Nephron (organoid): ENCODE measurements around the gene HBD.
A peak's percentile ranks its signal among the peaks of the same experiment; 100 is the strongest.

Experiments used
- H3K27ac Mint-ChIP-seq, 3 experiments: 2 replicates each; pipeline ENCODE4 v1.8.0; 2020; ENCODE audit warnings: mixed read lengths in 3 of 3, mild to moderate bottlenecking in 2 of 3, moderate library complexity in 1 of 3
- H3K27me3 Mint-ChIP-seq: 2 replicates; pipeline ENCODE4 v1.8.0; 2021; ENCODE audit warnings: low read depth, mild to moderate bottlenecking, moderate library complexity, mixed read lengths
- H3K36me3 Mint-ChIP-seq: 2 replicates; pipeline ENCODE4 v1.8.0; 2020; ENCODE audit warnings: low read depth, mixed read lengths
- H3K4me1 Mint-ChIP-seq: 2 replicates; pipeline ENCODE4 v1.8.0; 2020; ENCODE audit warnings: mixed read lengths
- H3K4me3 Mint-ChIP-seq, 3 experiments: 2 replicates each; pipeline ENCODE4 v1.8.0; 2020; ENCODE audit warnings: mild to moderate bottlenecking in 3 of 3, mixed read lengths in 3 of 3, moderate library complexity in 2 of 3
- H3K9me3 Mint-ChIP-seq: 2 replicates; pipeline ENCODE4 v1.8.0; 2020; ENCODE audit warnings: mixed read lengths
- CTCF ChIP-seq, 3 experiments: fragments of 200-600 bp; sonication (generic); IDR thresholded peaks; one replicate each; pipeline ENCODE4 v1.5.0; 2021; ENCODE audit warnings: antibody characterized with exemption in 3 of 3; ENCODE audit not compliant: unreplicated experiment in 3 of 3

The HBD gene

DNA sequence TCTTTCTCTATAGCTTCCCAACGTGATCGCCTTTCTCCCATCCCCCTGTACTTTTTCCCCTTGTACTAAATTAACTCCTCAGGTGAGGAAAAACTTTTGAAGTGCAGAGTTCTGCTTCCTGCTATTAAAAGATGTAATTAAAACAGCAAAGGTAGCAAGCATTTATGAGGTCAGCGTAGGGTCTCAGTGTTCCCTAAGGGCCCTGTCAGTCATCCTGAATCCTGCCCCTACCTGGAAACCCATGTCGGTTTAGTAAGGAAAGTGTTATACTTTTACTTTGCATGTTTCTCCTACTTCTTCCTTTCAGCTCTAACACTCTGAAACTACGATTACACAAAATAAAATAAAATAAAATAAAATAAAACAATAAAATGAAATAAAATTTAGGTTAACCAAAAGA lies 6.2 kb downstream of the HBD start:
- Mint-ChIP-seq H3K4me3 (no peak overlapping the region), H3K27ac (peak overlapping the region in 1 of 3 experiments; percentile 9), H3K4me1 (no peaks in the 10 kb centered on the region), H3K9me3 (no peaks in the 10 kb centered on the region), H3K27me3 (peaks cover 3% of the 10 kb centered on the region), H3K36me3 (no peaks in the 10 kb centered on the region)
- no peak for TF ChIP-seq CTCF (IDR thresholded peaks at IDR 0.05; ENCODE audit: unreplicated experiment in 3 of 3)

- H3K36me3 Mint-ChIP-seq: no peaks in the 10 kb centered on the region
- TF ChIP-seq CTCF (IDR thresholded peaks at IDR 0.05; ENCODE audit: unreplicated experiment in 3 of 3): no peak
- no peaks in the 10 kb centered on the region for H3K4me1 Mint-ChIP-seq
- no peaks in the 10 kb centered on the region for H3K9me3 Mint-ChIP-seq
- peak overlapping the region in 1 of 3 experiments; percentile 9 for H3K27ac Mint-ChIP-seq
- H3K27me3 Mint-ChIP-seq: peaks cover 3% of the 10 kb centered on the region
- no peak overlapping the region for H3K4me3 Mint-ChIP-seq
These were observed 6.6 kb downstream of the HBD start for GRCh38 chr11:5227681-5228080.

DNA sequence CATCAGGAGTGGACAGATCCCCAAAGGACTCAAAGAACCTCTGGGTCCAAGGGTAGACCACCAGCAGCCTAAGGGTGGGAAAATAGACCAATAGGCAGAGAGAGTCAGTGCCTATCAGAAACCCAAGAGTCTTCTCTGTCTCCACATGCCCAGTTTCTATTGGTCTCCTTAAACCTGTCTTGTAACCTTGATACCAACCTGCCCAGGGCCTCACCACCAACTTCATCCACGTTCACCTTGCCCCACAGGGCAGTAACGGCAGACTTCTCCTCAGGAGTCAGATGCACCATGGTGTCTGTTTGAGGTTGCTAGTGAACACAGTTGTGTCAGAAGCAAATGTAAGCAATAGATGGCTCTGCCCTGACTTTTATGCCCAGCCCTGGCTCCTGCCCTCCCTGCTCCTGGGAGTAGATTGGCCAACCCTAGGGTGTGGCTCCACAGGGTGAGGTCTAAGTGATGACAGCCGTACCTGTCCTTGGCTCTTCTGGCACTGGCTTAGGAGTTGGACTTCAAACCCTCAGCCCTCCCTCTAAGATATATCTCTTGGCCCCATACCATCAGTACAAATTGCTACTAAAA lies 7.5 kb downstream of the HBD start, which contains the start of gene HBB:
Gene HBB (minus strand): TSS at position 340 of the 579 bp plus-strand sequence. CDS start 50 bp downstream, at position 290.
- no peaks in the 10 kb centered on the region for H3K36me3 Mint-ChIP-seq
- peak within 1 kb of the TSS in 1 of 3 experiments; percentile 9 for H3K27ac Mint-ChIP-seq
- H3K27me3 Mint-ChIP-seq: peaks cover 3% of the 10 kb centered on the region
- H3K4me1 Mint-ChIP-seq: no peaks in the 10 kb centered on the region
- H3K9me3 Mint-ChIP-seq: peaks cover 4% of the 10 kb centered on the region
- H3K4me3 Mint-ChIP-seq: no peak within 1 kb of the TSS
- TF ChIP-seq CTCF (IDR thresholded peaks at IDR 0.05; ENCODE audit: unreplicated experiment in 3 of 3): no peak

- Mint-ChIP-seq H3K36me3 (no peaks in the 10 kb centered on the region), H3K9me3 (peaks cover 4% of the 10 kb centered on the region), H3K27ac (no peak overlapping the region), H3K27me3 (peaks cover 3% of the 10 kb centered on the region), H3K4me1 (no peaks in the 10 kb centered on the region), H3K4me3 (no peak overlapping the region)
- no peak for TF ChIP-seq CTCF (IDR thresholded peaks at IDR 0.05; ENCODE audit: unreplicated experiment in 3 of 3)
These were observed 8.8 kb downstream of the HBD start for GRCh38 chr11:5225480-5225871.

- TF ChIP-seq CTCF (IDR thresholded peaks at IDR 0.05; ENCODE audit: unreplicated experiment in 3 of 3): no peak
- Mint-ChIP-seq H3K36me3 (no peaks in the 10 kb centered on the region), H3K4me1 (no peaks in the 10 kb centered on the region), H3K27me3 (peaks cover 3% of the 10 kb centered on the region), H3K9me3 (peaks cover 4% of the 10 kb centered on the region), H3K4me3 (no peak overlapping the region), H3K27ac (no peak overlapping the region)
These were observed 9.5 kb downstream of the HBD start for GRCh38 chr11:5224538-5225479.
